H1 (cell line): ENCODE data around the gene KCNA2. TPM values are rescaled to one million over a fixed set of nuclear protein-coding genes. Genes with fewer than 3 reads are reported as not detected.

Source experiments
- CTCF ChIA-PET: fragments of 300-600 bp; sonication (Branson Sonifier 250); formaldehyde crosslinking; loops from one replicate; lab custom pipeline; 2021; ENCODE audit not compliant: partially characterized antibody; lab: Charles Lee
- POLR2A ChIA-PET: fragments of 300-600 bp; sonication (Branson Sonifier 250); formaldehyde crosslinking; loops from one replicate; lab custom pipeline; 2021; ENCODE audit warnings: inconsistent platforms; ENCODE audit not compliant: partially characterized antibody; lab: Charles Lee
- DNase-seq, 2 experiments: peaks; one replicate each; pipeline versions ENCODE4 v3.0.0 to v3.0.0-alpha.2; 2010 to 2022; ENCODE audit warnings: low spot score in 2 of 2, low read depth in 1 of 2, mixed read lengths in 1 of 2
- FAIRE-seq: peaks from 2 replicates; lab custom pipeline; 2011; peaks lifted over from hg19 to GRCh38; lab: Jason Lieb, UNC
- H2AFZ ChIP-seq: 2 replicates; pipeline ENCODE4 v1.8.1; 2012; ENCODE audit warnings: low read length, inconsistent platforms
- H2AK5ac ChIP-seq: 2 replicates; pipeline ENCODE4 v1.6.1; 2013; ENCODE audit warnings: low read depth, low read length
- H2BK120ac ChIP-seq: replicated peaks from 2 replicates; pipeline ENCODE3; 2013; ENCODE audit warnings: low read depth, low read length, inconsistent platforms
- H2BK12ac ChIP-seq: 2 replicates; pipeline ENCODE4 v1.6.1; 2013; ENCODE audit warnings: low read depth, low read length
- H2BK15ac ChIP-seq: 2 replicates; pipeline ENCODE4 v1.6.1; 2013; ENCODE audit warnings: low read length
- H2BK20ac ChIP-seq: 2 replicates; pipeline ENCODE4 v1.6.1; 2013; ENCODE audit warnings: low read length
- H2BK5ac ChIP-seq: 2 replicates; pipeline ENCODE4 v1.6.1; 2013; ENCODE audit warnings: low read depth, low read length
- H3K14ac ChIP-seq: 2 replicates; pipeline ENCODE4 v1.6.1; 2013; ENCODE audit warnings: inconsistent platforms; ENCODE audit not compliant: insufficient read length
- H3K18ac ChIP-seq: 2 replicates; pipeline ENCODE4 v1.6.1; 2013; ENCODE audit warnings: low read length; ENCODE audit errors: extremely low read depth
- H3K23ac ChIP-seq: 2 replicates; pipeline ENCODE4 v1.6.1; 2013; ENCODE audit warnings: inconsistent platforms; ENCODE audit not compliant: insufficient read length
- H3K23me2 ChIP-seq: 2 replicates; pipeline ENCODE4 v1.6.1; 2013; ENCODE audit warnings: low read depth, low read length
- H3K27ac ChIP-seq: 2 replicates; pipeline ENCODE4 v1.6.1; 2011; ENCODE audit warnings: low read depth, low read length, inconsistent platforms
- H3K27me3 ChIP-seq, 4 experiments: replicated peaks in 1 of 4; 1 replicate in 1 of 4; 2 replicates in 3 of 4; pipeline versions ENCODE4 v1.6.1 to v1.8.1; 2011 to 2013; ENCODE audit warnings: low read length in 3 of 4, mild to moderate bottlenecking in 3 of 4, inconsistent platforms in 2 of 4, mixed read lengths in 2 of 4, moderate library complexity in 1 of 4; ENCODE audit not compliant: control insufficient read depth in 3 of 4, insufficient read depth in 3 of 4; ENCODE audit errors: extremely low read depth in 1 of 4
- H3K36me3 ChIP-seq, 4 experiments: 2 replicates each; pipeline versions ENCODE4 v1.6.1 to v1.8.1; 2011 to 2013; ENCODE audit warnings: mild to moderate bottlenecking in 4 of 4, low read length in 3 of 4, moderate library complexity in 2 of 4, control low read depth in 1 of 4, inconsistent platforms in 1 of 4; ENCODE audit not compliant: insufficient read depth in 4 of 4, control insufficient read depth in 2 of 4
- H3K4ac ChIP-seq: replicated peaks from 2 replicates; pipeline ENCODE3; 2013; ENCODE audit warnings: low read length, low read depth, mixed read lengths, inconsistent platforms; ENCODE audit not compliant: insufficient read length
- H3K4me1 ChIP-seq, 4 experiments: replicated peaks in 1 of 4; 1 replicate in 1 of 4; 2 replicates in 3 of 4; pipeline versions ENCODE4 v1.6.1 to v1.8.1; 2011 to 2013; ENCODE audit warnings: low read length in 3 of 4, inconsistent platforms in 2 of 4, mixed read lengths in 1 of 4; ENCODE audit not compliant: insufficient read depth in 4 of 4, control insufficient read depth in 3 of 4
- H3K4me2 ChIP-seq, 2 experiments: 2 replicates each; pipeline versions ENCODE4 v1.6.1 to v1.8.1; 2011 to 2013; ENCODE audit warnings: low read depth in 2 of 2, low read length in 2 of 2, control low read depth in 1 of 2, inconsistent platforms in 1 of 2, mild to moderate bottlenecking in 1 of 2; ENCODE audit not compliant: insufficient read depth in 1 of 2
- H3K4me3 ChIP-seq, 4 experiments: fragments of 200-600, 300-600 bp in 1 of 4; sonication (generic), shearing (Covaris generic), sonication (Bioruptor Twin) in 1 of 4; 2 replicates each; pipeline versions ENCODE4 v1.5.1 to v1.8.1; 2011 to 2016; ENCODE audit warnings: low read length in 4 of 4, low read depth in 3 of 4, control low read depth in 2 of 4, inconsistent platforms in 2 of 4, mild to moderate bottlenecking in 2 of 4, mixed read lengths in 1 of 4, moderate library complexity in 1 of 4; ENCODE audit not compliant: insufficient read depth in 2 of 4; ENCODE audit errors: extremely low read depth in 1 of 4
- H3K56ac ChIP-seq: replicated peaks from 2 replicates; pipeline ENCODE3; 2013; ENCODE audit warnings: low read depth, mild to moderate bottlenecking, mixed read lengths, low read length, inconsistent platforms; ENCODE audit not compliant: insufficient read length
- H3K79me1 ChIP-seq: 2 replicates; pipeline ENCODE4 v1.6.1; 2013; ENCODE audit warnings: low read depth, low read length, control low read depth
- H3K79me2 ChIP-seq, 2 experiments: 2 replicates each; pipeline versions ENCODE4 v1.6.1 to v1.8.1; 2012 to 2013; ENCODE audit warnings: low read length in 2 of 2, mild to moderate bottlenecking in 2 of 2, inconsistent platforms in 1 of 2; ENCODE audit not compliant: insufficient read depth in 2 of 2, control insufficient read depth in 1 of 2
- H3K9ac ChIP-seq, 4 experiments: replicated peaks in 1 of 4; 1 replicate in 1 of 4; 2 replicates in 3 of 4; pipeline versions ENCODE4 v1.6.1 to v1.8.1; 2011 to 2013; ENCODE audit warnings: low read depth in 3 of 4, low read length in 3 of 4, control low read depth in 2 of 4, mild to moderate bottlenecking in 2 of 4, moderate library complexity in 2 of 4, inconsistent platforms in 1 of 4; ENCODE audit errors: extremely low read depth in 1 of 4
- H3K9me3 ChIP-seq, 2 experiments: 2 replicates each; pipeline versions ENCODE4 v1.6.1 to v1.8.1; 2012 to 2013; ENCODE audit warnings: mild to moderate bottlenecking in 2 of 2, moderate library complexity in 2 of 2, control low read depth in 1 of 2, inconsistent platforms in 1 of 2, low read depth in 1 of 2, low read length in 1 of 2, mixed read lengths in 1 of 2; ENCODE audit not compliant: insufficient read depth in 2 of 2
- H4K20me1 ChIP-seq, 2 experiments: replicated peaks in 1 of 2; 2 replicates each; pipeline versions ENCODE3 to v1.8.1; 2011 to 2013; ENCODE audit warnings: inconsistent platforms in 2 of 2, low read length in 2 of 2, mild to moderate bottlenecking in 1 of 2; ENCODE audit not compliant: insufficient read depth in 2 of 2, control insufficient read depth in 1 of 2
- H4K5ac ChIP-seq: 2 replicates; pipeline ENCODE4 v1.6.1; 2013; ENCODE audit warnings: low read length, low read depth, mixed read lengths, inconsistent platforms; ENCODE audit not compliant: insufficient read length
- H4K8ac ChIP-seq: 2 replicates; pipeline ENCODE4 v1.8.0; 2013; ENCODE audit warnings: mild to moderate bottlenecking, moderate library complexity, low read length, inconsistent platforms; ENCODE audit not compliant: insufficient read depth; ENCODE audit errors: extremely low read depth
- H4K91ac ChIP-seq: replicated peaks from 2 replicates; pipeline ENCODE3; 2013; ENCODE audit warnings: low read length, mixed read lengths, inconsistent platforms; ENCODE audit not compliant: insufficient read length
- BACH1 ChIP-seq: IDR thresholded peaks from 2 replicates; pipeline ENCODE4 v1.6.1; 2012; ENCODE audit warnings: low read length, improper control_type of control experiment
- BCL11A ChIP-seq, 2 experiments: IDR thresholded peaks; one replicate each; pipeline ENCODE4 v1.6.1; 2011; ENCODE audit warnings: low read depth in 2 of 2, low read length in 2 of 2, mild to moderate bottlenecking in 2 of 2
- BRCA1 ChIP-seq: IDR thresholded peaks from 2 replicates; pipeline ENCODE4 v1.6.1; 2012; ENCODE audit warnings: low read depth, low read length, improper control_type of control experiment
- GTF2F1 ChIP-seq: IDR thresholded peaks from 2 replicates; pipeline ENCODE4 v1.6.1; 2012; ENCODE audit warnings: low read depth, low read length, improper control_type of control experiment, borderline replicate concordance
- HDAC2 ChIP-seq, 2 experiments: fragments of 300-600 bp in 1 of 2; sonication (generic) in 1 of 2; IDR thresholded peaks; 2 replicates each; pipeline ENCODE4 v1.6.1; 2011 to 2012; ENCODE audit warnings: low read depth in 2 of 2, low read length in 2 of 2, mild to moderate bottlenecking in 2 of 2, moderate library complexity in 2 of 2, borderline replicate concordance in 1 of 2, inconsistent platforms in 1 of 2
- HDAC6 ChIP-seq: IDR thresholded peaks from one replicate; pipeline ENCODE4 v1.7.1; 2012; ENCODE audit warnings: low read depth, mild to moderate bottlenecking, inconsistent platforms, low read length, moderate library complexity
- RAD21 ChIP-seq, 2 experiments: IDR thresholded peaks in 1 of 2; conservative IDR thresholded peaks in 1 of 2; 2 replicates each; pipeline ENCODE4 v1.6.1; 2011; ENCODE audit warnings: low read depth in 2 of 2, low read length in 2 of 2, improper control_type of control experiment in 1 of 2, inconsistent platforms in 1 of 2, mild to moderate bottlenecking in 1 of 2, moderate library complexity in 1 of 2
- SUZ12 ChIP-seq: fragments of 200-600 bp; sonication (generic); IDR thresholded peaks from 2 replicates; pipeline ENCODE4 v1.6.1; 2012; ENCODE audit warnings: mild to moderate bottlenecking, inconsistent platforms, low read length, moderate library complexity, mixed read lengths
- TAF1 ChIP-seq: IDR thresholded peaks from 2 replicates; pipeline ENCODE4 v1.6.1; 2011; ENCODE audit warnings: mild to moderate bottlenecking, low read depth, low read length
- ZNF274 ChIP-seq: IDR thresholded peaks from 2 replicates; pipeline ENCODE4 v1.7.0; 2012; ENCODE audit warnings: low read length, borderline replicate concordance; ENCODE audit errors: extremely low read depth
- WGBS, 2 experiments: shearing (Covaris generic) in 1 of 2; methylation state at CpG; one replicate each; pipeline versions ENCODE4 v1.1.6 to v1.1.7; 2013 to 2015; ENCODE audit warnings: low lambda C conversion rate in 2 of 2, mixed read lengths in 2 of 2, inconsistent platforms in 1 of 2, low coverage in 1 of 2, missing lambda C conversion rate in 1 of 2; ENCODE audit not compliant: insufficient replicate concordance in 2 of 2, insufficient coverage in 1 of 2, insufficient read length in 1 of 2; ENCODE audit errors: extremely low coverage in 1 of 2, missing lambda C conversion rate in 1 of 2; 5-methylcytosine and 5-hydroxymethylcytosine counted together
- polyA plus RNA-seq, 7 experiments: library from polyadenylated mRNA; depleted of rRNA in 3 of 7; stranded (reverse) in 5 of 7; unstranded in 2 of 7; fragments of >200 nt in 5 of 7; fragments of 200-250 nt in 2 of 7; gene quantifications; 1 replicate in 5 of 7; 2 replicates in 1 of 7; 4 replicates in 1 of 7; pipeline versions ENCODE4 v1.2.1 to v1.2.3, GENCODE V29; 2011 to 2013; ENCODE audit warnings: missing spikeins in 2 of 7, mixed read lengths in 2 of 7
- total RNA-seq: library from RNA; stranded (reverse); fragmentation: NEBNext Ultra II Directional; extraction: Animal tissue kit (Norgen Biotek cat#: 25700); gene quantifications from 2 replicates; pipeline ENCODE4 v1.2.1, GENCODE V29; 2021
- TF ChIP-seq, protein P1 (sequence below): IDR thresholded peaks from 2 replicates; pipeline ENCODE4 v1.6.1; 2012; ENCODE audit warnings: inconsistent platforms

The KCNA2 gene
- total and polyA plus RNA-seq, 2 of the 8 experiments (the other 6 are each of a cell fraction or from before 2014, with no cell fraction given) = 0.26 to 0.78 TPM

- 58% methylated on average over 13 of the region's 13 CpGs; no CpG with 5 or more reads in 1 of the 2 experiments for WGBS, 2 experiments
- no peak overlapping the region for H2BK12ac ChIP-seq
- no peak overlapping the region for H3K9ac ChIP-seq
- no peak overlapping the region for H2AK5ac ChIP-seq
- H3K18ac ChIP-seq = no peak overlapping the region
- peak overlapping the region; percentile 81; the same call in 1 of the 2 replicates for H2AFZ ChIP-seq
- no peaks in the 10 kb centered on the region for H3K4me1 ChIP-seq
- H3K4me2 ChIP-seq = no peak overlapping the region
- H3K27me3 ChIP-seq = peaks cover 0 to 11% (median 0%) of the 10 kb centered on the region in 4 experiments; a peak in 2 of 7 replicates
- H3K23ac ChIP-seq = no peak overlapping the region
- H4K8ac ChIP-seq = no peak overlapping the region
- no peaks in the 10 kb centered on the region for H3K9me3 ChIP-seq
- H3K4me3 ChIP-seq = no peak overlapping the region
- H2BK20ac ChIP-seq = 0 out of 2 replicates have a peak overlapping the region, but pooled peaks have one; percentile 21
- no peak overlapping the region for H3K4ac ChIP-seq
- H3K79me1 ChIP-seq = no peaks in the 10 kb centered on the region
- no peak overlapping the region for H3K27ac ChIP-seq
- FAIRE-seq = peak; percentile 77
- no peak overlapping the region for H2BK15ac ChIP-seq
- H3K36me3 ChIP-seq = no peaks in the 10 kb centered on the region
- peak; percentile 54 to 89 for DNase-seq
- H4K91ac ChIP-seq = no peak overlapping the region
- no peak overlapping the region for H4K5ac ChIP-seq
- ChIA-PET POLR2A (no interaction called here), CTCF (interaction anchor here (0.9 to 5.0 kb wide), 12 partner anchors 8 to 150 kb away, joined by 3 to 72 read pairs (median 4); no protein-coding TSS in a partner anchor)
- no peak overlapping the region for H2BK5ac ChIP-seq
- no peaks in the 10 kb centered on the region for H3K79me2 ChIP-seq
- no peak overlapping the region for H2BK120ac ChIP-seq
- H3K14ac ChIP-seq = no peak overlapping the region
- H3K56ac ChIP-seq = no peak overlapping the region
- H4K20me1 ChIP-seq = no peaks in the 10 kb centered on the region
- no peaks in the 10 kb centered on the region for H3K23me2 ChIP-seq
- no peak for TF ChIP-seq SUZ12
- TF ChIP-seq RAD21 (IDR thresholded peaks at IDR 0.05 in 1 of 2, conservative IDR thresholded peaks at IDR 0.05 in 1 of 2; ENCODE audit: low read depth in 2 of 2, low read length in 2 of 2) = peak; percentile 83 to 86
- TF ChIP-seq HDAC2 (IDR thresholded peaks at IDR 0.05; ENCODE audit: borderline replicate concordance in 1 of 2, low read depth in 2 of 2, low read length in 2 of 2) = no peak
- TF ChIP-seq, protein P1, sequence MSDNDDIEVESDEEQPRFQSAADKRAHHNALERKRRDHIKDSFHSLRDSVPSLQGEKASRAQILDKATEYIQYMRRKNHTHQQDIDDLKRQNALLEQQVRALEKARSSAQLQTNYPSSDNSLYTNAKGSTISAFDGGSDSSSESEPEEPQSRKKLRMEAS = peak; percentile 70
- no peak for TF ChIP-seq ZNF274
- no peak for TF ChIP-seq GTF2F1
- TF ChIP-seq BACH1 = peak; percentile 55; the same call in 1 of the 2 replicates
- TF ChIP-seq BCL11A (IDR thresholded peaks at IDR 0.05; ENCODE audit: low read depth in 2 of 2, low read length in 2 of 2) = no peak
- TF ChIP-seq HDAC6 = no peak
- TF ChIP-seq BRCA1 = no peak
- no peak for TF ChIP-seq TAF1
Measured at GRCh38 chr1:110630839-110631663, 24.9 kb upstream of the KCNA2 start.
